Stimulated activated CD4-positive, alpha-beta T cell treated with anti-CD3 and anti-CD28 coated beads, Interleukin-1b, Interleukin-23, amount 100 ng/mL, for 24 hours (primary cell): Measurements from ENCODE around the gene IKZF1.

Experiments
- DNase-seq, 4 experiments: peaks; one replicate each; pipeline ENCODE4 v3.0.0-alpha.2; 2020; ENCODE audit warnings: low read depth in 4 of 4, low spot score in 1 of 4

IKZF1 gene

GRCh38 chr7:50436133-50436806 lies 131.8 kb downstream of the IKZF1 start:
- no peak for DNase-seq

GRCh38 chr7:50446542-50446960 lies 142.0 kb downstream of the IKZF1 start:
- no peak for DNase-seq

DNA sequence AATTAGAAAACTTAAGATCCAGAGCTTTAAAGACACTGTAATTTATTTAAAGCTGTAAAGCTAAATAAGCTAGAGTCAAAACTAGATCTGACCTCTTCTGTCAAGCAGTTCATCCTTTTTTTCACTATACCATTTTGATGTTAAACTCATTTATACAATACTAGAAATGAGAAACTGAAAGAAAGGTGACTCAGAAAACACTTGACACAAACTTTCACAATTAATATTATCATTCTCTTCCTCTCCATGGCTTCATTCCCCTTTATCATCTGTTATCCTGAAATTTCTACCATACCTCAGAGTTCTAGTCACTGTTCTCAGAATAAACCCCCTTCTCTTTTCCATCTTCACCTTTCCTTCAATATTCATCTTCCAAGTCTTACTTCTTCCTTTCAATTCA lies 144.3 kb downstream of the IKZF1 start:
- DNase-seq = no peak

DNA sequence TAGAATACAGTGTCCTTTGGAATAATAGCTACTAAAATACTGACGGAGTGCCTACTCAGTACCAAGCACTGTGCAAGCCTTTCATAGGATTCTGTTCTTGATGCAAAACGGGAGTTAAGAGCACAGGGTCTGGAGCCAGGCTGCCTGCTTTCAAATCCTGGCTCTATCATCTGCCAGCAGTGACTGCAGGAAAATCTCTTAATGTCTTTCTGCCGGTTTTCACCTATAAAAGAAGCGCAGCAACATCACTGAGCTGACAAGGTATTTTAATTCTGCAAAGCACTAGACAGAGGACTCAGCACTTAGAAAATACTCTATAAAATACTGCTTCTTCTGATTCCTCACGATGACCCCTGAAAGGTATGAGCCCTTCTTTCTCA lies 145.0 kb downstream of the IKZF1 start:
- DNase-seq = no peak

- peak; percentile 61 to 79 (median 68) for DNase-seq
These were observed 145.5 kb downstream of the IKZF1 start, which contains the start of gene FIGNL1 for GRCh38 chr7:50449881-50450589. Gene FIGNL1 (minus strand): TSS chr7:50450350. CDS start chr7:50447287, 3,063 bp downstream.

DNA sequence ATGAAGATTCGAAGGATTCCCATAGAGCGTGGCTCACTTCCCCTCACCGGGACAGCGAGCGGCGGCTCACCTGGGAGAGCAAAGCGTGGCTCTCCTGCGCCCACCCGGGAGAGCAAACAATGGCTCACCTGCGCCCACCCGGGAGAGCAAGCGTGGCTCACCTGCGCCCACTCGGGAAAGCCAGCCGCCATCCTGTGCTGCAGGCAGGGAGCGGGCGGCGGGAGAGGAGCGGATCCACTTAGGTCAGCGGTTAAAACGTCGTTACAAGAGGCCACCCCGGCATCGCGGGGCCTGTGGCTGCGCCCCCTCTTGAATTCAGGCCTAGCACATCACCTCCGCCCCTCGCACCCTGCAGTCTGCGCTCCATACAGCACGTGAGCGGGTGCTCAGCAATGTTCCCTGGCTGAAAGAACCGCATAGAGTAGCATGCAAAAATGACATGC lies 146.1 kb downstream of the IKZF1 start:
- DNase-seq = peak in 1 of 4 experiments; percentile 19
